HepG2 (cell line): Measurements from ENCODE around the gene PTPA. TPM values are rescaled to one million over a fixed set of nuclear protein-coding genes. Genes with fewer than 3 reads are reported as not detected.

ENCODE experiments used
- ATF6 ChIP-seq: sonication (generic); formaldehyde crosslinking; conservative IDR thresholded peaks from 2 replicates; pipeline ENCODE4 v1.4.0; 2020; ENCODE audit warnings: missing genetic modification reagents
- CENPT ChIP-seq: sonication (generic); formaldehyde crosslinking; IDR thresholded peaks from 2 replicates; pipeline ENCODE4 v1.8.0; 2022; ENCODE audit warnings: low read depth, mild to moderate bottlenecking, moderate library complexity, missing genetic modification reagents
- EED ChIP-seq: sonication (generic); formaldehyde crosslinking; IDR thresholded peaks from 2 replicates; pipeline ENCODE4 v1.5.0; 2020; ENCODE audit warnings: mild to moderate bottlenecking, missing genetic modification reagents
- ERF ChIP-seq: IDR thresholded peaks from 2 replicates; pipeline ENCODE4 v1.6.1; 2018; ENCODE audit warnings: missing biosample characterization, missing genetic modification reagents
- GTF2F1 ChIP-seq: fragments of 150-350 bp; IDR thresholded peaks from 2 replicates; pipeline ENCODE4 v1.6.1; 2014; ENCODE audit warnings: low read length
- HDAC2 ChIP-seq: sonication (generic); formaldehyde crosslinking; IDR thresholded peaks from 2 replicates; pipeline ENCODE4 v1.4.0; 2020; ENCODE audit warnings: missing genetic modification reagents
- HMG20B ChIP-seq: conservative IDR thresholded peaks from 2 replicates; pipeline ENCODE4 v1.6.1; 2016; ENCODE audit warnings: missing genetic modification reagents, missing compliant biosample characterization
- HOMEZ ChIP-seq: IDR thresholded peaks from 2 replicates; pipeline ENCODE4 v1.6.1; 2016; ENCODE audit warnings: low read depth
- IRF2 ChIP-seq: IDR thresholded peaks from 2 replicates; pipeline ENCODE4 v1.6.1; 2018; ENCODE audit warnings: missing genetic modification reagents, missing compliant biosample characterization
- KLF12 ChIP-seq: sonication (generic); formaldehyde crosslinking; IDR thresholded peaks from 2 replicates; pipeline ENCODE4 v1.4.0; 2020; ENCODE audit warnings: missing genetic modification reagents, borderline replicate concordance
- MAFK ChIP-seq, 2 experiments: IDR thresholded peaks in 1 of 2; conservative IDR thresholded peaks in 1 of 2; 2 replicates each; pipeline ENCODE4 v1.6.1; 2011; ENCODE audit warnings: improper control_type of control experiment in 2 of 2, low read length in 2 of 2
- NFIC ChIP-seq: IDR thresholded peaks from 2 replicates; pipeline ENCODE4 v1.6.1; 2012; ENCODE audit warnings: mild to moderate bottlenecking, low read length, inconsistent platforms
- POGZ ChIP-seq: sonication (generic); formaldehyde crosslinking; IDR thresholded peaks from 2 replicates; pipeline ENCODE4 v1.4.0; 2020; ENCODE audit warnings: mild to moderate bottlenecking, missing genetic modification reagents
- RBFOX2 ChIP-seq: fragments of 200-400 bp; formaldehyde crosslinking; IDR thresholded peaks from 2 replicates; pipeline ENCODE4 v1.6.1; 2017; ENCODE audit warnings: low read depth, mild to moderate bottlenecking, low read length
- TAF1 ChIP-seq: sonication (generic); formaldehyde crosslinking; IDR thresholded peaks from 2 replicates; pipeline ENCODE4 v1.4.0; 2020; ENCODE audit warnings: missing genetic modification reagents
- ZBTB4 ChIP-seq: sonication (generic); formaldehyde crosslinking; IDR thresholded peaks from 2 replicates; pipeline ENCODE4 v1.4.0; 2020; ENCODE audit warnings: missing genetic modification reagents, mild to moderate bottlenecking, borderline replicate concordance
- ZNF441 ChIP-seq: sonication (generic); formaldehyde crosslinking; IDR thresholded peaks from 2 replicates; pipeline ENCODE4 v1.7.0; 2021; ENCODE audit warnings: missing genetic modification reagents, borderline replicate concordance
- ZNF580 ChIP-seq: IDR thresholded peaks from 2 replicates; pipeline ENCODE4 v1.6.1; 2016; ENCODE audit warnings: low read depth, borderline replicate concordance
- ZNF589 ChIP-seq: sonication (generic); formaldehyde crosslinking; conservative IDR thresholded peaks from 2 replicates; pipeline ENCODE4 v1.8.0; 2022; ENCODE audit warnings: mild to moderate bottlenecking, moderate library complexity, missing genetic modification reagents
- ZNF614 ChIP-seq: IDR thresholded peaks from 2 replicates; pipeline ENCODE4 v1.6.1; 2018; ENCODE audit warnings: missing biosample characterization, missing genetic modification reagents, inconsistent platforms, borderline replicate concordance
- ZNF652 ChIP-seq: IDR thresholded peaks from 2 replicates; pipeline ENCODE4 v1.6.1; 2016; ENCODE audit warnings: low read depth, borderline replicate concordance
- ZNF672 ChIP-seq: sonication (generic); formaldehyde crosslinking; IDR thresholded peaks from 2 replicates; pipeline ENCODE4 v1.8.1; 2022; ENCODE audit warnings: missing genetic modification reagents
- ZNF703 ChIP-seq: sonication (generic); formaldehyde crosslinking; IDR thresholded peaks from 2 replicates; pipeline ENCODE4 v1.5.1; 2020; ENCODE audit warnings: missing genetic modification reagents, mild to moderate bottlenecking, moderate library complexity, borderline replicate concordance
- ZNF780A ChIP-seq: sonication (generic); formaldehyde crosslinking; IDR thresholded peaks from 2 replicates; pipeline ENCODE4 v1.8.0; 2022; ENCODE audit warnings: mild to moderate bottlenecking, missing genetic modification reagents, moderate library complexity
- polyA plus RNA-seq, 8 experiments: library from polyadenylated mRNA; depleted of rRNA in 3 of 8; stranded (reverse) in 7 of 8; unstranded in 1 of 8; fragments of >200 nt; fragmentation: Illumina TruSeq in 4 of 8; extraction: Trizol in 4 of 8; gene quantifications; 2 replicates each; pipeline versions ENCODE4 v1.2.1 to v1.2.3, GENCODE V29; 2011 to 2016; ENCODE audit warnings: low read depth in 4 of 8, missing spikeins in 1 of 8, mixed read lengths in 1 of 8; ENCODE audit not compliant: insufficient read depth in 1 of 8
- total RNA-seq, 5 experiments: library from RNA; depleted of rRNA; stranded (reverse); fragments of >200 nt; fragmentation: Illumina TruSeq; extraction: Trizol; gene quantifications; 2 replicates each; pipeline ENCODE4 v1.2.3, GENCODE V29; 2016; ENCODE audit warnings: low read depth in 1 of 5

PTPA gene
- total and polyA plus RNA-seq, 2 of the 13 experiments (the other 11 are each of a cell fraction or from before 2014, with no cell fraction given): 79.3 to 105 TPM

GRCh38 chr9:129177791-129178567, 66.8 kb downstream of the PTPA start, which contains the start of gene IER5L (continued):
- no peak for TF ChIP-seq ATF6 (CRISPR knock-in tag)
- no peak for TF ChIP-seq ZNF652 (CRISPR knock-in tag)
- no peak for TF ChIP-seq CENPT (CRISPR knock-in tag)
- no peak for TF ChIP-seq ZNF580 (CRISPR knock-in tag)
- TF ChIP-seq ZNF672 (CRISPR knock-in tag): no peak
- TF ChIP-seq HDAC2 (CRISPR knock-in tag): peak; percentile 34; the same call in 1 of the 2 replicates
- no peak; the same call in 1 of the 2 replicates for TF ChIP-seq ZNF441
- TF ChIP-seq ZNF589 (CRISPR knock-in tag): no peak
- TF ChIP-seq TAF1 (CRISPR knock-in tag): peak; percentile 98
- 0 out of 2 replicates have a peak, but pooled peaks have one; percentile 64 for TF ChIP-seq ZBTB4 (CRISPR knock-in tag)
- no peak for TF ChIP-seq NFIC
- TF ChIP-seq GTF2F1: peak; percentile 78; the same call in 1 of the 2 replicates
- no peak for TF ChIP-seq HMG20B
- no peak for TF ChIP-seq HOMEZ (CRISPR knock-in tag)
- peak; percentile 100 for TF ChIP-seq RBFOX2
- TF ChIP-seq IRF2 (CRISPR knock-in tag): no peak
- peak; percentile 61; the same call in 1 of the 2 replicates for TF ChIP-seq KLF12 (CRISPR knock-in tag)
- TF ChIP-seq ZNF614 (CRISPR knock-in tag): peak; percentile 90; the same call in 1 of the 2 replicates
- TF ChIP-seq MAFK (conservative IDR thresholded peaks at IDR 0.05 in 1 of 2, IDR thresholded peaks at IDR 0.05 in 1 of 2; ENCODE audit: low read length in 2 of 2): no peak
- peak; percentile 75; the same call in 1 of the 2 replicates for TF ChIP-seq ERF
- TF ChIP-seq ZNF780A (CRISPR knock-in tag): no peak
- TF ChIP-seq ZNF703 (CRISPR knock-in tag): no peak
- TF ChIP-seq EED (CRISPR knock-in tag): no peak
- peak; percentile 45; the same call in 1 of the 2 replicates for TF ChIP-seq POGZ (CRISPR knock-in tag)
